Right atrium auricular region (tissue), 2 donors: Measurements from ENCODE around the gene ING1. TPM values are rescaled to one million over a fixed set of nuclear protein-coding genes. Genes with fewer than 3 reads are reported as not detected.

Source experiments
- DNase-seq: peaks from one replicate; pipeline ENCODE4 v3.0.0-alpha.2; 2019; ENCODE audit warnings: low spot score
- H3K27ac ChIP-seq, 2 donors: fragments of 200-600 bp; sonication (generic); 1 replicate in 1 of 2; 2 replicates in 1 of 2; pipeline ENCODE4 v1.5.1; 2016 to 2019
- H3K27me3 ChIP-seq, 2 donors: fragments of 200-600 bp; sonication (generic); one replicate each; pipeline versions ENCODE4 v1.5.1 to v1.6.0; 2017 to 2019
- H3K36me3 ChIP-seq: fragments of 200-600 bp; sonication (generic); one replicate; pipeline ENCODE4 v1.5.1; 2016
- H3K4me1 ChIP-seq, 2 donors: fragments of 200-600 bp; sonication (generic); one replicate each; pipeline versions ENCODE4 v1.5.1 to v1.6.0; 2017 to 2019
- H3K4me3 ChIP-seq, 2 donors: fragments of 200-600 bp; sonication (generic); 1 replicate in 1 of 2; 2 replicates in 1 of 2; pipeline ENCODE4 v1.5.1; 2017 to 2019; ENCODE audit warnings: mild to moderate bottlenecking in 1 of 2, moderate library complexity in 1 of 2
- H3K9me3 ChIP-seq, 2 donors: fragments of 200-600 bp; sonication (generic); one replicate each; pipeline ENCODE4 v1.5.1; 2019
- total RNA-seq, 2 donors: library from RNA; depleted of rRNA; stranded (reverse); fragments of >200 nt; gene quantifications; one replicate each; pipeline ENCODE4 v1.1.0, GENCODE V29; 2016
- TF ChIP-seq, protein P1 (sequence below), 2 donors: fragments of 200-600 bp; sonication (generic); IDR thresholded peaks; one replicate each; pipeline ENCODE4 v1.5.1; 2019; ENCODE audit warnings: antibody characterized with exemption in 2 of 2

Gene ING1
- total RNA-seq, 2 donors from 2014 or later = 8.2 to 9.0 TPM

DNA sequence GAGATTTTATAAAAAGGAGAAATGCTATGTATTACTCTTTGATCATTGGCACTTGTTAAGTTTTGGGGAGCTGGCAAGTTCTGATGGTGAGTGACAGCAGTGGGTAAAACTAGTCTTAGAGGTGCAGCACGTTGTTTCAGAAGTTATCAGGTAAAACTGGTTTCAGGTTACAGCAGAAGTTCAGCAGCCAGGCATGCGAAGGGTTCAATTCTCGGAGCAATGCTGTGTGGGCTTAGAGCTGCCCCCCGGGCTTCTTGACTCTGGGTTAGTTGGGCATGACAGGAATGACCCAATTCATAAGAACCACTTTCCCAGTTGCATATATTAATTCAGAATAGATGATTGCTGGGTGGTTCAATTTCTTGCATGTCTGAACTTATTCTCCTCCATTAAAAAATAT, 34.8 kb downstream of the ING1 start:
- H3K27ac ChIP-seq = no peak overlapping the region
- TF ChIP-seq, protein P1, sequence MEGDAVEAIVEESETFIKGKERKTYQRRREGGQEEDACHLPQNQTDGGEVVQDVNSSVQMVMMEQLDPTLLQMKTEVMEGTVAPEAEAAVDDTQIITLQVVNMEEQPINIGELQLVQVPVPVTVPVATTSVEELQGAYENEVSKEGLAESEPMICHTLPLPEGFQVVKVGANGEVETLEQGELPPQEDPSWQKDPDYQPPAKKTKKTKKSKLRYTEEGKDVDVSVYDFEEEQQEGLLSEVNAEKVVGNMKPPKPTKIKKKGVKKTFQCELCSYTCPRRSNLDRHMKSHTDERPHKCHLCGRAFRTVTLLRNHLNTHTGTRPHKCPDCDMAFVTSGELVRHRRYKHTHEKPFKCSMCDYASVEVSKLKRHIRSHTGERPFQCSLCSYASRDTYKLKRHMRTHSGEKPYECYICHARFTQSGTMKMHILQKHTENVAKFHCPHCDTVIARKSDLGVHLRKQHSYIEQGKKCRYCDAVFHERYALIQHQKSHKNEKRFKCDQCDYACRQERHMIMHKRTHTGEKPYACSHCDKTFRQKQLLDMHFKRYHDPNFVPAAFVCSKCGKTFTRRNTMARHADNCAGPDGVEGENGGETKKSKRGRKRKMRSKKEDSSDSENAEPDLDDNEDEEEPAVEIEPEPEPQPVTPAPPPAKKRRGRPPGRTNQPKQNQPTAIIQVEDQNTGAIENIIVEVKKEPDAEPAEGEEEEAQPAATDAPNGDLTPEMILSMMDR (IDR thresholded peaks at IDR 0.05) = no peak

DNA sequence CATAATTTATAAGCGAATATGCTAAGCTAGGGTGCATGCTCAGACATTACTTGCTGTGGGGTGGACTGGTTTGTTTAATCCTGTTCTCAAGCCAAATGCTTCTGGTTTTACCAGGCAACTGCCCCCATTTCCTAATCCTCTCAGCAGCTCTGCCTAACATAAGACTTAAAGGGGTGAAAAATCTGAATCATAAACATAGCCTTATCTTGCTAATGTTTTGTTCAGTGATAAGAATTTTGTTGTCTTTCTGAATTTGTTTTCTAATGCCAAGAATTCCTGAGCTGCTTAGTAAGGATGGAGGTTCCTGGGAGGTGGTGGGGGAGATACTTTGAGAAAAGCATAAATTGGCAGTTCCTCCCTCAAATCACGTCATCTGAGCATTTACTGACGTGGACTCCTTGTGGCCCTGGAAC, 42.7 kb downstream of the ING1 start:
- Histone ChIP-seq H3K27ac (no peak overlapping the region), H3K27me3 (no peaks in the 10 kb centered on the region), H3K36me3 (no peaks in the 10 kb centered on the region), H3K4me1 (no peaks in the 10 kb centered on the region), H3K4me3 (no peak overlapping the region), H3K9me3 (no peaks in the 10 kb centered on the region)
- DNase-seq = no peak
- TF ChIP-seq, protein P1 (IDR thresholded peaks at IDR 0.05) = no peak

More for the DNA sequence above, 34.8 kb downstream of the ING1 start:
- no peak for DNase-seq
- Histone ChIP-seq H3K4me1 (no peaks in the 10 kb centered on the region), H3K36me3 (no peaks in the 10 kb centered on the region), H3K27me3 (no peaks in the 10 kb centered on the region), H3K9me3 (no peaks in the 10 kb centered on the region), H3K4me3 (no peak overlapping the region)

DNA sequence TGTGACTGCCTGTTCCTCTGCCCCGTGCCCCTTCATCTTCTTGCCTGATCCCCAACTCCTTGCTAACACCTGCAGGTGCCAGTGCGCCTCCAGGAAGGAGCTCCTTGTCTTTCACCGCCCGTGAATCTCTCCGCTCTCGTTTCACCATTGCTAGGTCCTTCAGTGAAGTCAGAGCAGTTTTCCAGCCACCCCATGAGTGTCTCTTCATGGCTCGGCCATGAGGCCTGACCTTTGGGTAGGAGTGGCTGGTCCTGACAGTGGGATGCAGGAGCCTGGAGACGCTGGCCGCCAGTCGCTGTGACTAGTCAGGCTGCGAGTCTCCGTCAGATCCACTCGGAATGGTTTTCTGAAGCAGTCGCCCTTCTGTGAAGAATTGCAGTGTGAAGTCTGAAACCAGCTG, 43.8 kb downstream of the ING1 start:
- H3K9me3 ChIP-seq = no peaks in the 10 kb centered on the region
- no peaks in the 10 kb centered on the region for H3K27me3 ChIP-seq
- H3K4me1 ChIP-seq = no peaks in the 10 kb centered on the region
- H3K27ac ChIP-seq = no peak overlapping the region
- TF ChIP-seq, protein P1 (IDR thresholded peaks at IDR 0.05) = no peak
- DNase-seq = no peak
- no peak overlapping the region for H3K4me3 ChIP-seq
- H3K36me3 ChIP-seq = no peaks in the 10 kb centered on the region

DNA sequence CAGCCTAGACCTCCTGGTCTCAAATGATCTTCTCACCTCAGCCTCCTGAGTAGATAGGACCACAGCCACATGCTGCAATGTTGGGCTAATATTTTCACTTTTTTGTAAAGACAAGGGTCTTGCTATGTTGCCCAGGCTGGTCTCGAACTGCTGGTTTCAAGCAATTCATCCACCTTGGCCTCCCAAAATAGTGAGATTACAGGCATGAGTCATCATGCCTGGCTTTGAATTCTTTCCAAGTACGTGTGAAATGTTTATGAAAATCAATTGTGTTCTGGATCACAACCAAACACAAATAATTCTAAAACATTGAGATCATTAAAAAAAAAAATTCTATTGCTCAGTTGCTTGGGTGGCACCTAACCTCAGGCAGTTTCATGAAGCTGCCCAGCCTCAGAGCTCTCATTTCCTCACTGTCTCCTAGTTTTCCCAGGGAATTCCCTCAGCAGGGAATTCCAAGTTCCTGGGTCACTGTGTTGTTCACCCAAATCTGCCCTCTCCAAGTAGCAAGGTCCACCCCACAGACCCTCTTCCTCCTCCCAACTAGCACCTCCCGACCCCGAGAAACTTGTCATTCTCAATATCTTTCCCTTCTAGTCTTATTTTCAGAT, 44.8 kb downstream of the ING1 start:
- Histone ChIP-seq H3K27me3 (no peaks in the 10 kb centered on the region), H3K9me3 (no peaks in the 10 kb centered on the region), H3K27ac (no peak overlapping the region), H3K36me3 (no peaks in the 10 kb centered on the region), H3K4me3 (no peak overlapping the region), H3K4me1 (no peaks in the 10 kb centered on the region)
- DNase-seq = no peak
- TF ChIP-seq, protein P1 (IDR thresholded peaks at IDR 0.05) = no peak

DNA sequence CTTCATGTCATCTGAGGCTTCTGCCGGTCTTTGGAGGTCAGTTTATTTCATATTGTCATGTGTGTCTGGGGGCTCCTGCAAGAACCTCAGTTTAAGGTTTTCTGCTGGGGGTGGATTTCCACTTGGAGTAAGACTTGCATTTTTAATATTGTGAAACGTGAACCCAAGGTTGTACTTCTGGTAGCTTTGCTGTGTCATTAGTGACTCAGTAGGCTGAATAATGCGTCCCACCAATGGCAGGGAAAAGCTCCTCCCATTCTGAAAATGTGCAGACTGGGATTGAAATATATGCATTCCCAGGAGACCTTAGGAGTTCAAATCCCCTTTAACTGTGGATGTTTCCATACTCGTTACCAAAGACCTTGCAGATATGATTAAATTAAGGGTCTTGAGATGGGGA, 46.2 kb downstream of the ING1 start:
- no peaks in the 10 kb centered on the region for H3K9me3 ChIP-seq
- H3K4me1 ChIP-seq = no peaks in the 10 kb centered on the region
- no peak overlapping the region for H3K4me3 ChIP-seq
- H3K27ac ChIP-seq = no peak overlapping the region
- no peak for DNase-seq
- no peaks in the 10 kb centered on the region for H3K27me3 ChIP-seq
- H3K36me3 ChIP-seq = no peaks in the 10 kb centered on the region
- TF ChIP-seq, protein P1 (IDR thresholded peaks at IDR 0.05) = no peak

DNA sequence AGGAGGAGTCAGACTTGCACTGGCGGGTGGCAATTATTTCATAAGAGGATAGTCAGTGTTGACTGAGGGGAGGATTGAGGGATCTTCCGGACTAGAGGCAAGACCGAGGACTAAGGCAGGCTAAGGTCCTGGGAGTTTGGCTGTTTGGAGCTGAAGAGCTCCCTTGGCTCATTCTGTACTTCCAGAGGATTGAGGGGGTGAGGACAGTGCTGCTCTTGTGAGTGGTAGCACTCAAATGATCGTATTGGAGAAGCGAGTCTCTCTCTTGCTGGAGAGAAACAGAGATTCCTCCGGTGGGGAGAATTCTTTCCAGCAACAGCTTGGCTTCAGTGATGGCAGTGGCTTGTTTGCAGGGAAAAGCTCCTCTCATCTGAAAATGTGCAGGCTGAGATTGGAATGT, 47.1 kb downstream of the ING1 start:
- Histone ChIP-seq H3K4me1 (no peaks in the 10 kb centered on the region), H3K27me3 (no peaks in the 10 kb centered on the region), H3K36me3 (no peaks in the 10 kb centered on the region), H3K9me3 (no peaks in the 10 kb centered on the region), H3K27ac (no peak overlapping the region), H3K4me3 (no peak overlapping the region)
- no peak for DNase-seq
- TF ChIP-seq, protein P1 (IDR thresholded peaks at IDR 0.05) = no peak
